ENCODE results near the gene SLC22A23.

SLC22A23 gene

DNA sequence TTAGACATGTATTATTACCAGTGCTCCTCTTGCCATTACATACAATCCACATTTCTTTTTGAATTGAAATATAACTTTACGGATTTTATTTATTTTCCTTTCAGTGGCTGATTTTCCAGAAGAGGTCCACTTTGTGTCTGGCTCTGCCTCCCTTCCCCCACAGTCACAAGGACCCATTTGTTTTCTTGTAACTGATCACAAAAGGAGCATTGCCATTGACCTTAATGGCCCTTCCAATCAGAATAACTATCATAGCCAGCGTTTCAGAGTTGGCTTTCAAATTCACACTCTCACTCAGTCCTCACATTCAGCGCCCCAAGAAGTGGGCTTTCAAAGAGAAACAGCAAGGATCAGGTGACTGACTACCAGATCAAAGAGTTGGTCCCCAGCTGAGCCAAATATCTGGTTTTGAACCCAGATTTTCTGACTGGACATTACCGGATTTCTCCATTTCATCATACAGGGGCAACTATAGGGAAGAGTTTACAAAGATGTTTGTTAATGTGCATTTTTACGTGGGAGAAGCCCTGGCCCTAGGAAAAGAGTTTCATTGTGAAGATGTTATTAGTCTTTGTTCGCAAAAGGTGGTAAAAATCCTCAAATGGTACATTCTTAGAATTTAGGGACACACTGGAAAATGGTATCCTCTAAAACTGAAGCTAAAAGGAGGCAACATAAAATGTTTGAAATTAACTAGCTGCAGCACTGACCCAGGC is 2.0 kb upstream of the SLC22A23 start:
- Mint-ChIP-seq H3K4me1 (ENCODE audit: low read depth in 2 of 2) (peaks cover 5 to 7% of the 10 kb centered on the region in 2 donors), H3K4me3 (no peak overlapping the region), H3K27ac (no peak overlapping the region), H3K9me3 (no peaks in the 10 kb centered on the region), H3K36me3 (ENCODE audit: insufficient read depth) (no peaks in the 10 kb centered on the region), H3K27me3 (peaks cover 49 to 52% of the 10 kb centered on the region in 2 donors)
- DNase-seq (no peak), ATAC-seq (replicated peaks) (no peak)

GRCh38 chr6:3457710-3458602 is 1.1 kb upstream of the SLC22A23 start:
- DNase-seq (no peak), ATAC-seq (replicated peaks) (no peak)
- no peaks in the 10 kb centered on the region for H3K9me3 Mint-ChIP-seq

GRCh38 chr6:3456395-3456897 is 404 bp downstream of the SLC22A23 start:
- H3K9me3 Mint-ChIP-seq: no peaks in the 10 kb centered on the region
- H3K4me3 Mint-ChIP-seq: no peak overlapping the region
- no peaks in the 10 kb centered on the region for H3K36me3 Mint-ChIP-seq (ENCODE audit: insufficient read depth)
- H3K27me3 Mint-ChIP-seq: peaks cover 32 to 48% of the 10 kb centered on the region in 2 donors
- H3K27ac Mint-ChIP-seq: no peak overlapping the region
- ATAC-seq (replicated peaks) (peak; percentile 40), DNase-seq (no peak)
- peaks cover 5 to 7% of the 10 kb centered on the region in 2 donors for H3K4me1 Mint-ChIP-seq (ENCODE audit: low read depth in 2 of 2)

More at GRCh38 chr6:3457710-3458602, 1.1 kb upstream of the SLC22A23 start:
- H3K4me1 Mint-ChIP-seq (ENCODE audit: low read depth in 2 of 2): peaks cover 5 to 7% of the 10 kb centered on the region in 2 donors
- H3K27me3 Mint-ChIP-seq: peaks cover 47 to 48% of the 10 kb centered on the region in 2 donors
- no peaks in the 10 kb centered on the region for H3K36me3 Mint-ChIP-seq (ENCODE audit: insufficient read depth)
- H3K4me3 Mint-ChIP-seq: peak overlapping the region; percentile 79 to 81
- no peak overlapping the region for H3K27ac Mint-ChIP-seq

GRCh38 chr6:3455569-3456394 is 1.1 kb downstream of the SLC22A23 start:
- no peak overlapping the region for H3K4me3 Mint-ChIP-seq
- H3K27ac Mint-ChIP-seq: no peak overlapping the region
- ATAC-seq (replicated peaks) (no peak), DNase-seq (no peak)
- peaks cover 29 to 44% of the 10 kb centered on the region in 2 donors for H3K27me3 Mint-ChIP-seq
- no peaks in the 10 kb centered on the region for H3K9me3 Mint-ChIP-seq
- H3K4me1 Mint-ChIP-seq (ENCODE audit: low read depth in 2 of 2): peaks cover 5 to 7% of the 10 kb centered on the region in 2 donors
- no peaks in the 10 kb centered on the region for H3K36me3 Mint-ChIP-seq (ENCODE audit: insufficient read depth)

DNA sequence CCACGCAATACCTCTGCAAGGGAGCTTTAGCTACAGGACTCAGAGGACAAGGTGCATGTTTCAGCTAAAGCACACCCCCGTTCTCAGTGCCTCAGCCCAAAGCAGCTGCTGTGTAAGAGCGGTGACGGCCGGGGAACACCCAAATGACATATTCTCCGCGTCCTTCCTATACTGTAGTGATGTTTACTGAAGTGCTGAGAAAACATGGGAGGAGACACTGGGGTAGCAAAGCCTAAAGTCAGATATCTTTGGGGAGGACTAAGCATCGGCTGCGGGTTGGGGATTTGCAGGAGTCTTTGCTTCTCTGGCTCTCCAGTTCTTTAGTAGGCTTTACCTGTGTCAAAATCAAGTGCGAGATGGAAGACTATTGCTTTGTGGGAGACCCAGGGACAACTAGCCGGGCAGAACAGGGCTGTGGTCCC is 1.7 kb downstream of the SLC22A23 start:
- DNase-seq: no peak

GRCh38 chr6:3454273-3455010 is 2.4 kb downstream of the SLC22A23 start:
- Mint-ChIP-seq H3K27me3 (peaks cover 32 to 43% of the 10 kb centered on the region in 2 donors), H3K4me1 (ENCODE audit: low read depth in 2 of 2) (peaks cover 5 to 7% of the 10 kb centered on the region in 2 donors), H3K27ac (no peak overlapping the region), H3K9me3 (no peaks in the 10 kb centered on the region), H3K4me3 (no peak overlapping the region), H3K36me3 (ENCODE audit: insufficient read depth) (no peaks in the 10 kb centered on the region)
- DNase-seq (no peak), ATAC-seq (replicated peaks) (no peak)

More for the DNA sequence above, 1.7 kb downstream of the SLC22A23 start:
- peaks cover 32 to 43% of the 10 kb centered on the region in 2 donors for H3K27me3 Mint-ChIP-seq
- no peak overlapping the region for H3K4me3 Mint-ChIP-seq
- H3K36me3 Mint-ChIP-seq (ENCODE audit: insufficient read depth): no peaks in the 10 kb centered on the region
- no peak overlapping the region for H3K27ac Mint-ChIP-seq
- H3K4me1 Mint-ChIP-seq (ENCODE audit: low read depth in 2 of 2): peaks cover 5 to 7% of the 10 kb centered on the region in 2 donors
- H3K9me3 Mint-ChIP-seq: no peaks in the 10 kb centered on the region
- no peak for ATAC-seq (replicated peaks)

DNA sequence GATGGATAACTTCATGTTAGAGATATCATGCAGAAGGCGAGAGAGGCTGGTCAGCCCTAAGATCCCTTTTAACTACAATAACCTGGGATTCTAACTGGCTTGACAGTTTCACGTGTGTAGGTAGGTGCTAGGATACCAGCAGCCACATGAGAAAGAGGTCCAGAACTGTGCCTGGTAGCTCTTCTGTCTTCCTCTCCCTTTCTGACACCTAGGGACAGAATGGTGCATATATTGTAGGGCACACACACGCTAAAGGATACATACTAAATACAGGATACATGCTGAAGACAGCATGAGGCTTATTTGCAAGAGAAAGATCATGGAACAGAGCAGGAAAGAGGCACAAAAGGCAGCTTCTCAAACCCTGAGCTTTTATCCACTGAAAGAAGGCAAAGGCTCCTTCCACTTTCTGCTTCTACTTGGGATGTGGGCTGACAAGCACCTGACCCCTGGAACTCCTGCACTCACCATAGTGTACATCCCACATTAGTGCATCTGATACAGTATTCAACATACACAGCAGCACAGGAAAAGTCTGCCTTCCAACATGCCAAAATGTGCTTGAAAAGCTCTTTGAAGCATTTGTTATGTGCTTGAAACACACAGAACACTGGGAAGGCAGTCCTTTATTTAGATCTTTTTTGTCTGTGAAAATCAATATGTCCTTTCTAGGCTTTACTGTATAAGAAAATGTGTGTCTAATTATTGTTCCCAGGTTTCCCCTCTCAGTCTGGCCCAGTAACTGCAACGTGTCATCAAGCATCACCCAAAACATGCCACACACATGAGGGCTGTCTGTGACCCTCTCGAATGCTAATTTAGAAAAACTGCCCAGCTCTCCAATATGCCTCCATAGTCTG is 3.2 kb downstream of the SLC22A23 start:
- Mint-ChIP-seq H3K4me1 (ENCODE audit: low read depth in 2 of 2) (peaks cover 5 to 7% of the 10 kb centered on the region in 2 donors), H3K27me3 (peaks cover 32 to 43% of the 10 kb centered on the region in 2 donors), H3K4me3 (no peak overlapping the region), H3K27ac (no peak overlapping the region), H3K9me3 (no peaks in the 10 kb centered on the region), H3K36me3 (ENCODE audit: insufficient read depth) (peaks cover under 1% of the 10 kb centered on the region)
- no peak for ATAC-seq (replicated peaks)
- no peak for DNase-seq

DNA sequence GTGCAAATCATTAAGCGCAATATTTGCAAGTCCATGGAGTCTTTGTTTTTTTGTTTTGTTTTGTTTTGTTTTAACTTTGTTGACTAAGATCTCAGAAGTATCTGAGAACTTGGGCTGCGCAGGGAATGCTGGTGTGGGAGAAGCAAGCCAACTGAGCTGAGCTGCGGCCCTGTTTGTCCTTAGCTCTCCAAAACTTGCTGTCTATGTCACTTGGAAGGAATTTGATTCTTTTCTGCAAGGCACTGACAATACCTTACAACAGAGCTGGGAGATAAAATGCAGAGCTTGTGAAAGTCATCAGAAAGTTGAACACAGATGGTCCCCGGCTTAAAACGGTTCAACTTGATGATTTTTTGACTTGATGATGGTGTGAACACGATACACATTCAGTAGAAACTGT is 5.4 kb downstream of the SLC22A23 start:
- ATAC-seq (replicated peaks): no peak
- H3K27ac Mint-ChIP-seq: no peak overlapping the region
- peaks cover 27 to 42% of the 10 kb centered on the region in 2 donors for H3K27me3 Mint-ChIP-seq
- H3K9me3 Mint-ChIP-seq: no peaks in the 10 kb centered on the region
- DNase-seq: no peak
- H3K4me3 Mint-ChIP-seq: no peak overlapping the region
- H3K4me1 Mint-ChIP-seq (ENCODE audit: low read depth in 2 of 2): no peaks in the 10 kb centered on the region
- peaks cover 3% of the 10 kb centered on the region for H3K36me3 Mint-ChIP-seq (ENCODE audit: insufficient read depth)

- no peak overlapping the region for H3K27ac Mint-ChIP-seq
- DNase-seq: no peak
- peaks cover 30 to 43% of the 10 kb centered on the region in 2 donors for H3K27me3 Mint-ChIP-seq
- peaks cover 3% of the 10 kb centered on the region for H3K36me3 Mint-ChIP-seq (ENCODE audit: insufficient read depth)
- no peak for ATAC-seq (replicated peaks)
- H3K4me1 Mint-ChIP-seq (ENCODE audit: low read depth in 2 of 2): no peaks in the 10 kb centered on the region
- no peak overlapping the region for H3K4me3 Mint-ChIP-seq
- no peaks in the 10 kb centered on the region for H3K9me3 Mint-ChIP-seq
Measured at GRCh38 chr6:3450888-3451287, 6.0 kb downstream of the SLC22A23 start.

DNA sequence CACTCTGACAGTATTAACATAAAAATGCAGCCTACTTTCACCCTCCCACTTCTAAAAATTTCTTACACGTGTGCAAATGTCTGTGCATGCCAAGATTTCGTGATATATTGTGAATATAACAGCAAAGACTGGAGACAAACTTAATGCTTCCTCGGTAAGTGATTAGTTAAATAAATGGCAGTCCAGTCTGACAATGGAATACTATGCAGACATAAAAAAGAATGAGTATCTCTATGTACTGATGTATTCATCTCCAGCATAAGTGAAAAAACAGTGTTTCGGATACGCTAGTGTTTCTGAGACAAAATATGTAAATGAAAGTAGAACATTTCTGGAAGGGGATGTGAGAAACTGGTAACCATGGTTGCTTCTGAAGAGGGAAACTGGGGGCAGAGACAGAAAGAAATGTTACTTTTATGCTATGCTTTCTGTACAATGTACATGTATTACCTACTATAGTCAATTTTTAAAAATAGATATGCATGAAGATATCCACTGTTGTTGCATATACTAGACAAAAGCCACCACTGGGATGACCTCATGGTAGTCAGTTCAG is 7.0 kb downstream of the SLC22A23 start:
- DNase-seq: no peak
- peaks cover 37 to 48% of the 10 kb centered on the region in 2 donors for H3K27me3 Mint-ChIP-seq
- H3K4me1 Mint-ChIP-seq (ENCODE audit: low read depth in 2 of 2): no peaks in the 10 kb centered on the region
- no peaks in the 10 kb centered on the region for H3K9me3 Mint-ChIP-seq
- H3K27ac Mint-ChIP-seq: no peak overlapping the region
- no peak for ATAC-seq (replicated peaks)
- H3K36me3 Mint-ChIP-seq (ENCODE audit: insufficient read depth): peaks cover 3% of the 10 kb centered on the region
- H3K4me3 Mint-ChIP-seq: no peak overlapping the region

DNA sequence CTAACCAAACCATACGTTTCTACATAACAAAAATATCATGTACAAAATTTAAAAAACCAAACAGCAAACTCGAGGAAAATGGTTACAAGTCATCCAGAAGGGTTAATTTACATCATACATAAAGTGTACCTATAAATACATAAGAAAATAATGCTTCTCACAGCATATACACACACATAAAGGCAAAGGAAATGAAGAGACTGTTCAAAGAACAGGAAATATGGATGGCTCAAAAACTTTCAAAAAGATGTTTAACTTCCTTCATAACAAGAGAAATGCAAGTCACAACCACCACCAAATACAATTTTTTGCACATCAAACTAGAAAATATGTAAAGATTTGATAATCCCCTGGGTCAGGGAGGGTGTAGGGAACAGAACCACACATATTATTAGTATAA is 7.5 kb downstream of the SLC22A23 start:
- Mint-ChIP-seq H3K27ac (no peak overlapping the region), H3K36me3 (ENCODE audit: insufficient read depth) (peaks cover 3% of the 10 kb centered on the region), H3K4me3 (no peak overlapping the region), H3K9me3 (no peaks in the 10 kb centered on the region), H3K27me3 (peaks cover 41 to 52% of the 10 kb centered on the region in 2 donors), H3K4me1 (ENCODE audit: low read depth in 2 of 2) (no peaks in the 10 kb centered on the region)
- no peak for DNase-seq
- no peak for ATAC-seq (replicated peaks)
